OCI-LY1 (cell line): ENCODE data around the gene SCYL2.

Experiments used
- EZH2 ChIP-seq: fragments of 200-600 bp; sonication (generic), shearing (Covaris generic); IDR thresholded peaks from 2 replicates; pipeline ENCODE4 v1.8.0; 2017; ENCODE audit warnings: borderline replicate concordance, mixed run types, mild to moderate bottlenecking, antibody characterized with exemption, low read length, moderate library complexity, mixed read lengths
- TF ChIP-seq, protein P1 (sequence below): fragments of 200-600 bp; sonication (generic), shearing (Covaris generic); IDR thresholded peaks from 2 replicates; pipeline ENCODE4 v1.5.1; 2017; ENCODE audit warnings: mild to moderate bottlenecking, antibody characterized with exemption, low read length, moderate library complexity, mixed read lengths

DNA sequence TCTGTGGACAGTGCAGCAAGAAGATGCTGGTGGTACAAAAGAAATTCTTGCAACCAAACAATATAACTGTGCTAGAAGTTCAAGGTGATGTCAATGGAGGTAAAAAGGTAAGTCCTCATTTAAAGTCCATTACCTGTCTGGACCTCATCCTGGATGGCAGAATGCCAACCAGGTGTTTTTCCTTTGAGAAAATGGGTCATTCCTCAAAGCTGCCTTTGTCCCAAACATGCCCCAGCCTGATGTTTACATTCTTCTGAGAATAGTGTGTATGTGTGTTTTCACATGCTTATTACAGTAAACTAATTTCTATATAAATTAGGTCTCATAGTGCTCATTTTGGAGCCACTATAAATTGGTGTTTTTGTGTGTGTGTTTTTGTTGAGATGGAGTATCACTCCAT is 41.5 kb upstream of the SCYL2 start:
- TF ChIP-seq, protein P1, sequence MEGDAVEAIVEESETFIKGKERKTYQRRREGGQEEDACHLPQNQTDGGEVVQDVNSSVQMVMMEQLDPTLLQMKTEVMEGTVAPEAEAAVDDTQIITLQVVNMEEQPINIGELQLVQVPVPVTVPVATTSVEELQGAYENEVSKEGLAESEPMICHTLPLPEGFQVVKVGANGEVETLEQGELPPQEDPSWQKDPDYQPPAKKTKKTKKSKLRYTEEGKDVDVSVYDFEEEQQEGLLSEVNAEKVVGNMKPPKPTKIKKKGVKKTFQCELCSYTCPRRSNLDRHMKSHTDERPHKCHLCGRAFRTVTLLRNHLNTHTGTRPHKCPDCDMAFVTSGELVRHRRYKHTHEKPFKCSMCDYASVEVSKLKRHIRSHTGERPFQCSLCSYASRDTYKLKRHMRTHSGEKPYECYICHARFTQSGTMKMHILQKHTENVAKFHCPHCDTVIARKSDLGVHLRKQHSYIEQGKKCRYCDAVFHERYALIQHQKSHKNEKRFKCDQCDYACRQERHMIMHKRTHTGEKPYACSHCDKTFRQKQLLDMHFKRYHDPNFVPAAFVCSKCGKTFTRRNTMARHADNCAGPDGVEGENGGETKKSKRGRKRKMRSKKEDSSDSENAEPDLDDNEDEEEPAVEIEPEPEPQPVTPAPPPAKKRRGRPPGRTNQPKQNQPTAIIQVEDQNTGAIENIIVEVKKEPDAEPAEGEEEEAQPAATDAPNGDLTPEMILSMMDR: no peak
- TF ChIP-seq EZH2: no peak
